Chondrocyte (in vitro differentiated cells): ENCODE results near the gene LRCH3. TPM values are rescaled to one million over a fixed set of nuclear protein-coding genes. Genes with fewer than 3 reads are reported as not detected.

Experiments
- DNase-seq: peaks from one replicate; pipeline ENCODE4 v3.0.0; 2021; ENCODE audit warnings: mixed read lengths, low spot score
- H3K27ac Mint-ChIP-seq: one replicate; pipeline ENCODE4 v1.8.0; 2021; ENCODE audit warnings: mild to moderate bottlenecking, moderate library complexity, mixed read lengths; ENCODE audit not compliant: unreplicated experiment
- H3K27me3 Mint-ChIP-seq: 2 replicates; pipeline ENCODE4 v1.8.0; 2021; ENCODE audit warnings: low read depth, mixed read lengths
- H3K36me3 Mint-ChIP-seq: 2 replicates; pipeline ENCODE4 v1.8.0; 2021; ENCODE audit warnings: low read depth, mixed read lengths
- H3K4me1 Mint-ChIP-seq: 2 replicates; pipeline ENCODE4 v1.8.0; 2021; ENCODE audit warnings: low read depth, mild to moderate bottlenecking, mixed read lengths
- H3K4me3 Mint-ChIP-seq: one replicate; pipeline ENCODE4 v1.8.0; 2021; ENCODE audit warnings: mild to moderate bottlenecking, moderate library complexity, mixed read lengths; ENCODE audit not compliant: unreplicated experiment
- H3K9me3 Mint-ChIP-seq: 2 replicates; pipeline ENCODE4 v1.8.0; 2021; ENCODE audit warnings: low read depth, mixed read lengths
- total RNA-seq: library from RNA; stranded (reverse); gene quantifications from 3 replicates; pipeline ENCODE4 v1.2.1, GENCODE V29; 2021
- TF ChIP-seq, protein P1 (sequence below): fragments of 200-600 bp; sonication (generic); IDR thresholded peaks from 2 replicates; pipeline ENCODE4 v1.5.0; 2021; ENCODE audit warnings: antibody characterized with exemption, mild to moderate bottlenecking, moderate library complexity

The LRCH3 gene
- total RNA-seq, 1 donor from 2014 or later, result 49.8 TPM

DNA sequence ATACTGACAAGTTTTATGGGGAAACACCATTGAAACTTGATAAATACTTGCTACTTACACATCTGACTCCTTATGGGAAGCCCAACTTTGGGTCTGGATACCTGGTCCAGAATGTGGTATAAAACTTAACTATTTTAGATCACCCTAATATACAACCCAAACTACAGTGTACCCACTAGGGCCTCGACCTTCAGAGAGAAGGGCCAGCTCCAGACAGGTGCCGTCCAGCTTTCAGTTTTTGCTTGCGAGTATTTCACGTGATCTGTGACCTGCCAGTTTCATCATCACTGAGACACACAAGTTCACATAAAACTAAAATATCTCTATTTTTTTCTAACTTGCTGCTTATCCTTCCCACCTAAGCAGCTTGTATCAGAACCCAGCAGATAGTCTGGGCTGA is 99.6 kb downstream of the LRCH3 start:
- DNase-seq, result no peak
- Mint-ChIP-seq H3K4me1 (no peaks in the 10 kb centered on the region), H3K4me3 (no peak overlapping the region), H3K27me3 (no peaks in the 10 kb centered on the region), H3K27ac (no peak overlapping the region), H3K36me3 (peaks cover 4% of the 10 kb centered on the region), H3K9me3 (peaks cover 3% of the 10 kb centered on the region)
- TF ChIP-seq, protein P1, sequence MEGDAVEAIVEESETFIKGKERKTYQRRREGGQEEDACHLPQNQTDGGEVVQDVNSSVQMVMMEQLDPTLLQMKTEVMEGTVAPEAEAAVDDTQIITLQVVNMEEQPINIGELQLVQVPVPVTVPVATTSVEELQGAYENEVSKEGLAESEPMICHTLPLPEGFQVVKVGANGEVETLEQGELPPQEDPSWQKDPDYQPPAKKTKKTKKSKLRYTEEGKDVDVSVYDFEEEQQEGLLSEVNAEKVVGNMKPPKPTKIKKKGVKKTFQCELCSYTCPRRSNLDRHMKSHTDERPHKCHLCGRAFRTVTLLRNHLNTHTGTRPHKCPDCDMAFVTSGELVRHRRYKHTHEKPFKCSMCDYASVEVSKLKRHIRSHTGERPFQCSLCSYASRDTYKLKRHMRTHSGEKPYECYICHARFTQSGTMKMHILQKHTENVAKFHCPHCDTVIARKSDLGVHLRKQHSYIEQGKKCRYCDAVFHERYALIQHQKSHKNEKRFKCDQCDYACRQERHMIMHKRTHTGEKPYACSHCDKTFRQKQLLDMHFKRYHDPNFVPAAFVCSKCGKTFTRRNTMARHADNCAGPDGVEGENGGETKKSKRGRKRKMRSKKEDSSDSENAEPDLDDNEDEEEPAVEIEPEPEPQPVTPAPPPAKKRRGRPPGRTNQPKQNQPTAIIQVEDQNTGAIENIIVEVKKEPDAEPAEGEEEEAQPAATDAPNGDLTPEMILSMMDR, result no peak

DNA sequence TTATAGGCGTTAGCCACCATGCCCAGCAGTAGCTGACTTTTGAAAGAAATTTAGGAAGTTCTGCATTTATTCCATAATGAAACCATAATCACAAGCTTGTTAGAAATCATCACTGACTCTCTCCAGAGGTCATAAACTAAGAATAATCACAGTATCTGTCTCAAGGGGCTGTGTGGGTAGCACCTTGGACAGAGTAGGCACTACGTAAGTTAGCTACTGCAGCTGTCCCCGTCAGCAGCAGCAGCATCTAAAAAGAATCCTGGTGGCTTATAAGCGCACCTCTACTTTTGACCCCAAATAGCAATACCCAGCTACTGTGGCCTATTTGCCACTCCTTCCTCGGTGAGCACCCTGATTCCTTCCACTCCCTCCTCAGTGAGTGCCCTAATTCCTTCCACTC is 101.1 kb downstream of the LRCH3 start:
- no peaks in the 10 kb centered on the region for H3K4me1 Mint-ChIP-seq
- H3K27ac Mint-ChIP-seq, result no peak overlapping the region
- no peak overlapping the region for H3K4me3 Mint-ChIP-seq
- H3K36me3 Mint-ChIP-seq, result peaks cover 1% of the 10 kb centered on the region
- TF ChIP-seq, protein P1, result no peak
- no peak for DNase-seq
- peaks cover 3% of the 10 kb centered on the region for H3K9me3 Mint-ChIP-seq
- H3K27me3 Mint-ChIP-seq, result no peaks in the 10 kb centered on the region

DNA sequence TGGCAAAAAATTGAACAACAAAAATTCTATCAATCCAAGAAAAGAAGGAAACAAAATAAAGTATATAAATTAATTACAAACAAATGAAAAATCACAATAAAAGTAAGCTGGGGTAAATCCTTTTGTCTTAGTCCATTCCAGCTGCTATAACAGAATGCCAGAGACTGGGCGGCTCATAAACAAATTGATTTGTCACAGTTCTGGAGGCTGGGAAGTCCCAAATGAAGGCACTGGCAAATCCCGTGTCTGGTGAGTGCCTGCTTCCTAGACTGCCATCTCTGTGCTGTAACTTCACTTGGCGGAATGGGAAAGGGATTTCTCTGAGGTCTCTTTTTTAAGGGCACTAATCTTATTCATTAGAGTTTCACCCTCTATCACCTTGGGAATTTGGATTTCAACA is 105.4 kb downstream of the LRCH3 start:
- DNase-seq, result no peak
- no peaks in the 10 kb centered on the region for H3K4me1 Mint-ChIP-seq
- H3K9me3 Mint-ChIP-seq, result peaks cover 3% of the 10 kb centered on the region
- no peak overlapping the region for H3K27ac Mint-ChIP-seq
- peaks cover 1% of the 10 kb centered on the region for H3K36me3 Mint-ChIP-seq
- no peaks in the 10 kb centered on the region for H3K27me3 Mint-ChIP-seq
- TF ChIP-seq, protein P1, result no peak
- no peak overlapping the region for H3K4me3 Mint-ChIP-seq

DNA sequence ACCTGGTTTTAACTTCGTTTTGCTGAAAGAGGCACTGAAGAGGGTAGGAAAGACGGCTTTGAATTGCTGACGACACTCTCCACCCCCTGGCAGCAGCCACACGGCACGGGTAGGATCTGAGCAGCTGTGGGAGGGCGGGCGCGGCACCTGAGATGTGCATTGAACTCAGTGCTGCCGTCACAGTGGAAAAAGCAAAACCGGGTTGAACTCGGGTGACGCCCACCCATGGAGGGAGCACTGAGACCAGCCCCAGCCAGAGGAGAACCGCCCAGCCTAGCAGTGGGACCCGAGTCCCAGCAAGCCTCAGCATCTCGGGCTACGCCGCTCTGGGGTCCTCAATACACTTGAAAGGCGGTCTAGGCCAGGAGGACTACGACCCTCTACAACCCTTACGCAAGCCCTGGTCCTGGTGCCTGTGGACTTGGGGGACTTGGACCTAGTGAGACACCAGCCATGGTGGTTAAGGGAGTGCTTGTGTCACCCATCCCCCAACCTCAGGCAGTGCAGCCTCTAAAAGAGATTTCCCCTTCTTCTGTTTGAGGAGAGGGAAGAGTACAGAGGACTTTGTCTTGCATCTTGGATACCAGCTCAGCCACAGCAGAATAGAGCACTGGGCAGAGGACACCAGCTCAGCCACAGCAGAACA is 108.9 kb downstream of the LRCH3 start:
- Mint-ChIP-seq H3K4me3 (no peak overlapping the region), H3K27me3 (no peaks in the 10 kb centered on the region), H3K27ac (no peak overlapping the region), H3K9me3 (peaks cover 10% of the 10 kb centered on the region), H3K36me3 (no peaks in the 10 kb centered on the region), H3K4me1 (no peaks in the 10 kb centered on the region)
- TF ChIP-seq, protein P1, result no peak
- DNase-seq, result no peak

DNA sequence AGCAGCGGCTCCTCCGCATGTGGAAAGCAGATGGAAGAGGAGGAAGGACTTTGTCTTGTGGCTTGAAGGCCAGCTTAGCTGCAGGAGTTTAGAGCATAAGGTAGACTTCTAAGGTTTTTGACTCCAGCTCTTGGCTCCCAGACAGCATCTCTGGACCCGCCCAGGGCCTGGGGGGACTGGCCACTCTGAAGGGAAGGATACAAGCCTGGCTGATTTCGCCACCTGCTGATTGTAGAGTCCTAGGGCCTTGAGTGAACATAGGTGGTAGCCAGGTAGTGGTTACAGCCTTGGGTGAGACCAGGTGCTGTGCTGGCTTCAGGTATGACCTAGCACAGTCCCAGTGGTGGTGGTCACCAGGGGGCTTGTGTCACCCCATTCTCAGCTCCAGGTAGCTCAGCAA is 110.6 kb downstream of the LRCH3 start:
- DNase-seq, result no peak
- no peak overlapping the region for H3K4me3 Mint-ChIP-seq
- no peak overlapping the region for H3K27ac Mint-ChIP-seq
- H3K27me3 Mint-ChIP-seq, result no peaks in the 10 kb centered on the region
- H3K9me3 Mint-ChIP-seq, result peaks cover 10% of the 10 kb centered on the region
- TF ChIP-seq, protein P1, result no peak
- peaks cover 6% of the 10 kb centered on the region for H3K4me1 Mint-ChIP-seq
- H3K36me3 Mint-ChIP-seq, result no peaks in the 10 kb centered on the region
